GM15510 (cell line): ENCODE measurements around the gene PSMB3.

Experiments used
- POLR2A ChIP-seq: IDR thresholded peaks from 3 replicates; pipeline ENCODE4 v1.6.1; 2011; ENCODE audit warnings: borderline replicate concordance; ENCODE audit not compliant: insufficient read length; ENCODE audit errors: extremely low read depth

PSMB3 gene

GRCh38 chr17:38710985-38711384, 41.6 kb upstream of the PSMB3 start:
- no peak for TF ChIP-seq POLR2A

GRCh38 chr17:38711792-38712571, 40.6 kb upstream of the PSMB3 start:
- TF ChIP-seq POLR2A: no peak

DNA sequence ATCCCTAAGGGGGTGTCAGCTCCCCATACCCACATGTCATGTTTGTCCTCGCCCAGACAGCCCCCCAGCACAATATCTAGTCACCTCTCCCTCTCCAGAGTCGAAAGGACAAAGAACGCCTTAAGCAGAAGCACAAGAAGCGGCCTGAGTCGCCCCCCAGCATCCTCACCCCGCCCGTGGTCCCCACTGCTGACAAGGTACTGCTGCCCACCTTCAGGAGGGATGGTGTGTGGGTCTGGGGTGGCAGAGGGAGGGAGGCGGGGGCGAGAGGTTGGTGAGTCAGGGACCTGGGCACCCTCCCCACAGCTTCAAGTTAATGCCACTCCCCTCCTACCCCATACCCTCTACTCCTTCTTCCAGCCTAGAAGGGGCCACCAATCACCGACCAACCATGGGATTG, 39.9 kb upstream of the PSMB3 start:
- no peak for TF ChIP-seq POLR2A

DNA sequence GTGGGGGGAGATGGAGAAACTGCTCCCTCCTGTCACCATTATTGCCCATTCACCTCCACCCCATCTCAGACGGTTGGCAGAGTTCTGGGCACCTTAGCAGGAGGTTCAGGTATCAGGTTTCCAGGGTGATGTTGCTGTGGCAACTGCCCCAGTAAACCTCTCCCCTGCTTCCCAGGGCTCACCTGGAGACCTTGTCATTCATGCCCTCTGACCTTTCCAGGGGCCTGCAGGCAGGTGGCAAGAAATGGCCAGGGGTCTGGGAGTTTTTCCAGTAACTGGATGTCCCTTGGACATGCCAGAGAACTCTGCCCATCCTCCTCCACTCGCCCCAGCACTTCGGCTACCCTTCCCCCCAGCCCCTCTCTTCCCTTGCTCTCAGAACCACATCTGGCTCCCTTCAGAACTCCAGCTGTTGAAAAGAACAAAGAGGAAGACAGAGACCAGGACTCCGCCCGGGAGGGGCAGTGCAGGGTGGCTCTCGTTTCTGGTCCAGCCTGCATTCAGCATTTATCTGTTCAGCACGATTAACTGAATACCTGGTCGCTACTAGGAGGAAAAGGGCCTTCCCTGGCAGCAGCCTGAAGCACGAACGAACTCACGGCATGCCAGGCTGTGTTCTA, 39.0 kb upstream of the PSMB3 start:
- TF ChIP-seq POLR2A: no peak

DNA sequence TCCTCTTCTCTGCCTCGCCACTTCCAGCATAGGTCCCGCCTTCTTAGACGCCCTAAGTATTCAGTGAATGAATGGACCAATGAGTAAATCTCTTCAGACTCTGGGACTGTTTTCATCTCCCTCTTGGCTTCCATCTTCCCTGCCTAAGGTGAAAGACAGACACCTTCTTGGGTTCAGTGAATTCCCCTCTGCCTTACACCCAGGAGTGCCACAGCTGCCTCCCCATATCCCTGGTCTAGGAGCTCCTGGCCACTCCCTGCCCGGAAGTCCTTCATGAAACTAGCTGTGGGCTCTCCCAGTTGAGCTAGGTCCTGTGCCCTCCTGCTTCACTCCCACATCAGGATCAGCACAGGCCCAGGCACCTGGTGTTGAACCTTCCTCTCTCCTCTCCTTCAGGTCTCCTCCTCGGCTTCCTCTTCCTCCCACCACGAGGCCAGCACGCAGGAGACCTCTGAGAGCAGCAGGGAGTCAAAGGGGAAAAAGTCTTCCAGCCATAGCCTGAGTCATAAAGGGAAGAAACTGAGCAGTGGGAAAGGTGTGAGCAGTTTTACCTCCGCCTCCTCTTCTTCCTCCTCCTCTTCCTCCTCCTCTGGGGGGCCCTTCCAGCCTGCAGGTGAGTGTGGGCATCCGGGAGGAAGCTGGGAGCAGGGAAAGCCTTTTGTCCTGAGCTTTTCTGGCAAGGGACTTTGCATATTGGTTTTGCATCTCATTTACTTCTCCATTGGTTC, 37.2 kb upstream of the PSMB3 start:
- TF ChIP-seq POLR2A: no peak

DNA sequence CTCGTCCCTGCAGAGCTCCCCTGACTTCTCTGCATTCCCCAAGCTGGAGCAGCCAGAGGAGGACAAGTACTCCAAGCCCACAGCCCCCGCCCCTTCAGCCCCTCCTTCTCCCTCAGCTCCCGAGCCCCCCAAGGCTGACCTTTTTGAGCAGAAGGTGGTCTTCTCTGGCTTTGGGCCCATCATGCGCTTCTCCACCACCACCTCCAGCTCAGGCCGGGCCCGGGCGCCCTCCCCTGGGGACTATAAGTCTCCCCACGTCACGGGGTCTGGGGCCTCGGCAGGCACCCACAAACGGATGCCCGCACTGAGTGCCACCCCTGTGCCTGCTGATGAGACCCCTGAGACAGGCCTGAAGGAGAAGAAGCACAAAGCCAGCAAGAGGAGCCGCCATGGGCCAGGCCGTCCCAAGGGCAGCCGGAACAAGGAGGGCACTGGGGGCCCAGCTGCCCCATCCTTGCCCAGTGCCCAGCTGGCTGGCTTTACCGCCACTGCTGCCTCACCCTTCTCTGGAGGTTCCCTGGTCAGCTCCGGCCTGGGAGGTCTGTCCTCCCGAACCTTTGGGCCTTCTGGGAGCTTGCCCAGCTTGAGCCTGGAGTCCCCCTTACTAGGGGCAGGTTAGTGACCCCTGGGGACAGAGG, 36.1 kb upstream of the PSMB3 start:
- no peak for TF ChIP-seq POLR2A

GRCh38 chr17:38717139-38717745, 35.3 kb upstream of the PSMB3 start:
- TF ChIP-seq POLR2A: no peak

- no peak for TF ChIP-seq POLR2A
Observed at GRCh38 chr17:38719289-38719942, 33.1 kb upstream of the PSMB3 start.

- no peak for TF ChIP-seq POLR2A
Observed at GRCh38 chr17:38719943-38720641, 32.4 kb upstream of the PSMB3 start.

DNA sequence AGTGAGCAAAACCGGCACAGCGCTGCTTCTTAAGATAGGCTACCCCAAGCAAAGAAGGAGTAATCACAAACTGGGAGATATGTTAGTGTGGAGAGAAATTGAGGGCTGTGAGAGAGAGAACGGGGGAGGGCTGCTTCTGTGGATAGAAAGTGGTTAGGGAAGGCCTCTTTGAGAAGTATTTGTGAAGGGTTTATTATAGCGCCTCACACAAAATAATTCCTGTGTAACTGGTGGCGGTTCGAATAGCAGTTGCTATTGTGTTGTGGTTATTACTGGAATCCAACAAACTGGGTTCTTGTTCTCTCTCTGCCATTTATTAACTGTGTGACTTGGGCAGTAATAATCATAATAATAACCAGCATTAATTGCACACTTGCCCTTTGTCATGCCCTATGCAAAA, 31.6 kb upstream of the PSMB3 start:
- TF ChIP-seq POLR2A: no peak

DNA sequence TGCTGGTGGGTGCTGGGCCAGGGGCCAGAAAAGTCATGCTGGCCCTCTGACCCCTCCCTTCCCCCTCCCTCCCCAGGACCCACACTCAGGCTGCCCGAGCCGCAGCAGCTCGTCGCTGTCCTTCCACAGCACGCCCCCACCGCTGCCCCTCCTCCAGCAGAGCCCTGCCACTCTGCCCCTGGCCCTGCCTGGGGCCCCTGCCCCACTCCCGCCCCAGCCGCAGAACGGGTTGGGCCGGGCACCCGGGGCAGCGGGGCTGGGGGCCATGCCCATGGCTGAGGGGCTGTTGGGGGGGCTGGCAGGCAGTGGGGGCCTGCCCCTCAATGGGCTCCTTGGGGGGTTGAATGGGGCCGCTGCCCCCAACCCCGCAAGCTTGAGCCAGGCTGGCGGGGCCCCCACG, 30.7 kb upstream of the PSMB3 start:
- TF ChIP-seq POLR2A: no peak

- TF ChIP-seq POLR2A: no peak
Observed at GRCh38 chr17:38724337-38724988, 28.1 kb upstream of the PSMB3 start.

- no peak for TF ChIP-seq POLR2A
Observed at GRCh38 chr17:38725066-38725465, 27.5 kb upstream of the PSMB3 start.
